ENCODE measurements around the gene SCMH1.
"Not testable (repeated sequence)": the region's sequence is repeated elsewhere in the genome, so short reads cannot be mapped to it uniquely, and the experiment has no call there.

The SCMH1 gene

GRCh38 chr1:41246568-41246967 lies 4.5 kb upstream of the SCMH1 start:
- DNase-seq: no peak

DNA sequence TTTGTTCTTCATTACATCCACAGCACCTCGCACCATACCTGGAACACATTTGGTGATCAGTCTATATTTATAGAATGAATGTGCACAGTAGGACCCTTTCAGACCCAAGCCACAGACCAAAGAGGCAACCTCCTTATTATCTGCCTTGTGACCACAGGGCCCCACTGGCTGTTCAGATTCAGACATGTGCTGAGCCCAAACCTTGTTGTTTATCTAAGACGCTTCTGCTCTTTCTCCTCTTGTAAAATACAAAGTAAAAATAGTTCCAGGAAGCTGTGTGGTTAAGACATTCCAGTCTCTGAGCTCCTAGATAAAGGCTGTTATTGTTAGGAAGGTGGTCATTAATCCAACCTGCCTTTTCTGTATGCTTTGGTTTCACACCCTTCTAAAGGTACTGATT lies 3.6 kb upstream of the SCMH1 start:
- no peak for DNase-seq

GRCh38 chr1:41243079-41243385 lies 926 bp upstream of the SCMH1 start:
- no peak for DNase-seq

GRCh38 chr1:41242342-41243078 lies 404 bp upstream of the SCMH1 start:
- DNase-seq: peak; percentile 78

- peak; percentile 37 for DNase-seq
These were observed 755 bp downstream of the SCMH1 start for GRCh38 chr1:41241354-41241748.

DNA sequence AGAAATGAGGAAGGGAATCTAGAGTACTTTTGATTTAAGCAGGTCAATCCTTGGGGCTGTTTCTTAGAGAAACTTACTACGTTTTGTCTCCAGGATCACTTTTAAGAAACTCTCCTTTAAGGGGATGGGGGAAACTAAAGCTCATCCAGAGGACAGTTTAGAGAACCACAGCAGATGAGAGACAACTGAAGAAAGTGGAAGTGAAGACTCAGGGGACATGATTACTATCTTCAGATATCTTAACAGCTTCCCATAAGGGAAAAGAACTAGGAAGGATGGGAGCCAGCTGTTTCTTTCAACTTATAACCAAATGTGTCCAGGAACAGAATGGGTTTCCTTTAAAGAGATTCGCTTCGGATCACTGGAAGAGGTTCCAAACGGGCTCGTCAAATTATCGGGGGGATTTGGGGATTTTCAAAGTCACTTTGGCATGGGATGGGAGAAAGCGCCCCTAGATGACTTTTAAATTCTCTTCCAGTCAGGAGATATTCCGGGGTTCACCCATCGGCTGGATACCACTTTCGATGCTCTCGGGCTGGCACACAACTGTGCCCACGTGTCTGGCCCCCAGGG lies 1.2 kb downstream of the SCMH1 start:
- DNase-seq: no peak

DNA sequence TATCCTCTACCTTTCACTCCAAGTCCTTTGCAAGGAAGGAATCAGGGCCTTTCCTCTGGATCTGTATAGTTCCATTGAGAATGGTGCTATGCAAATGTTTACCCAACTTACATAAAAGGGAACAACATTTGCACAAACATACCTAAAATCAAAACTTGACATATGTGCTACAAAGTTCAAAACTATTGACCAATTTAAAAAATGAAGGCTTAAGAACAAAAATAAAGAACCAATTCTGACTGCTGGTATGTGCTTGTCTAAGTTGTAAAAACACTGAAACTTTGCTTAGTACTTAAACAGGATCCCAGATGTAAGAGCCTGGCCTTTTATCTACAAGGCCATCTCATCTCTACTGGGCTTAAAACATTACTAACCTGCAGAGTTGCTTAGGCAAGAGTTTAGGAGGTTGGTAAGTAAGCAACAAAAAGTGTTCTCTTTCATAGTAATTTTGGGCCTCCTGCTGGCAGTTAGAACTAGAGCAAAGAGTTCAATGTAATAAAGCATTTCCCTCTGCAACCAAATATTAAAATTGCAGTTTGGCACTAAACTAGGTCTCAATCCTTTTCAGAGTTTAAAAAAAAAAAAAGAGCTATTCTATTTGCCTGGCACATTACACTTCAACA lies 2.0 kb downstream of the SCMH1 start:
- DNase-seq: no peak

DNA sequence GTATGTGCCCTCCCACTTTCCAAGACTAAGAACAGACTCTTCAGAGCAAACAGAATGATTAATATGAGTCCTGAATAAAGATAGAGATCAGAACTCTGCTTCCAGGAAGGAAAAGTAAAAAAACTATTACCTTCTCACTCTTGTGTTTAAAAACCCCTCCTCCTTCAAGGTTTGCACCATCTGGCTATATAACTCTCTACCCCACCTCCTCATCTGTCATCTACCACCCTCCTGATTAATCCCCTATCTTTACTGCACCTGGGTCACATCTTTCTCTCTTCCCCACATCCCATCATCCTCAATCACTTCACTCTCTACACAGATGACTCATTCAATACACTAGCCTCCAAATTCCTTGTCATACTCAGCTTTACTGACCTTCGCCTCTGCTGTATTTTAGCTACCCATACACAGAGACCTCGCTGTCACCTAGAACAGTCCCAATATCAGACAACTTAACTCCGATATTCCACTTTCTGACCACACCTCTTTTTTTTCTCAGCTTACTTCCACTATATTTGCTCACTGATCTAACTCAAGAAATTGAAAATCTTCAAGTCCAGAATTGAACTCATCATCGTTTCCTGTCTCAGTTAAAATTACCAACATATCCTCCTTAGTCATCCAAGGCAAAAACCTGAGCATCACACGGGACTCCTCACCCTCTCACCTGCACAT lies 3.7 kb downstream of the SCMH1 start:
- DNase-seq: no peak

- no peak for DNase-seq
These were observed 5.3 kb downstream of the SCMH1 start for GRCh38 chr1:41236781-41237180.

DNA sequence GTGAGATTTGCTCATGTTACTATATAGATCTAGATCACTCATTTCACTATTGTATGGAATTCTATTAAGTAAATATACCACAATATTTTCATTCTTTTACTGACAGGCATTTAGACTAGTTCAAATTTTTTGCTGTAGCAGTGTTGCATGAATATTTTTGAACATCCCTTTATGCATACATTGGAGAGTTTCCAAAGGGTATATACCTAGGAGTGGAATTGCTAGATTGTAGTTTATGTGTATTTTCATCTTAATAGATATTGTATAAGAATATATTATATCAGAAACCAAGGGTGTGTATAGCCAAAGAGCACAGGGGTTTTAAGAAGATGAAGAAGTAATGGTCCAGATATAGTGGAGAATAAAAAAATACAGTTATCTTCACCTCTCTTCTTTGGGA lies 6.2 kb downstream of the SCMH1 start:
- no peak for DNase-seq

DNA sequence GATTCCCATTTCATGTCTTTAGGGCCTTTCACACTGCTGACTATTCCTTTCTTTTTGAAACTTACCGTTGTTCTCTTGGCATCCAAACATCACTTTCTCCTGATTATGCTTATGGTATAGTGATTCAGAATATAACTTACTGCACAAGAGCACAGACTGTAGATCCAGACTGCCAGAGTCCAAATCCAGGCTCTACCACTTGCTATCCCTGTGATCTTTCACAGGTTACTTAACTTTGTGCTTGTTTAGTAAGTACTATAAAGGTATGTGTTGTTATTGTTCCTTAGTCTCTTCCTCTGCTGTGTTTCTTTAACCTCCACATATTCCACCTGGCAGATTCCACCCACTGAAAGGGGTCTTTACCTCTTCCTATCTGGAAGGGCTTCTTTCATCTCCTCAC lies 8.4 kb downstream of the SCMH1 start:
- DNase-seq: no peak

DNA sequence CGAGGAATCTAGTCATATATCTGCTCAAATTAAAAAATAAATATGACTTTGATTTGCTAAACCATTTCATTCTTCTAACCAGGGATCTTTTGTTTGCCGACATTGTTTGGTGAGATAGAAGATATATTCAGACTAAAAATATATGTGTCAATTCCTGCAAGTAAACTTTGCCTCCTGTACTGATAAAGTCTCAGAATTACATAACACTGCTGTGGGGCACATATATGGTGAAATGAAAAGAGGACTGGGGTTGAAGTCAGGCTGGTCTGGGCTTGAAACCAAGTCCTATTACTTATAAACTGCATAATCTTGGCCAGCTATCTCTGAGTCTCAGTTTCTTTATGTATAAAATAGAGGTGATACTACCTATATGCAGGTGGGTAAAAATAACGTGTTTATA lies 9.8 kb downstream of the SCMH1 start:
- DNase-seq: no peak

DNA sequence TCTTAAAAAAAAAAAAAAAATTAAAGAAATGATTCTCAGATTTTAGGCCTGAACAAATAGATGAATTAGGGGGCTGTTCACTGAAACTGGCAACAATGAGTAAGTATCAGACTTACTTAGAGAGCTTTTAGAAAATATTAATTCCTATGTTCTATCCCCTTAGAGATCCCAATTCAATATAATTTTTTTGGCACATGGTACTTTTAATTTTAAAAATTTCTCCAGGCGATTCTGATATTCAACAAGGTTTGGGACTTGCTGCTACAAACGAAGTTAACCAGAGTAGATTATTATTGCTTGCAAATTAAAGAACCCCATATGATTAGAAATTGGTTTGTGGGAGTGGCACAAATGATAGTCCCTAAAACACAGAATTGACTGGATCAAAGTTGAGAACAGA lies 11.4 kb downstream of the SCMH1 start:
- DNase-seq: no peak

- DNase-seq: not testable (repeated sequence)
These were observed 12.9 kb downstream of the SCMH1 start for GRCh38 chr1:41229219-41229618.

- DNase-seq: no peak
These were observed 15.2 kb downstream of the SCMH1 start for GRCh38 chr1:41226815-41227434.

DNA sequence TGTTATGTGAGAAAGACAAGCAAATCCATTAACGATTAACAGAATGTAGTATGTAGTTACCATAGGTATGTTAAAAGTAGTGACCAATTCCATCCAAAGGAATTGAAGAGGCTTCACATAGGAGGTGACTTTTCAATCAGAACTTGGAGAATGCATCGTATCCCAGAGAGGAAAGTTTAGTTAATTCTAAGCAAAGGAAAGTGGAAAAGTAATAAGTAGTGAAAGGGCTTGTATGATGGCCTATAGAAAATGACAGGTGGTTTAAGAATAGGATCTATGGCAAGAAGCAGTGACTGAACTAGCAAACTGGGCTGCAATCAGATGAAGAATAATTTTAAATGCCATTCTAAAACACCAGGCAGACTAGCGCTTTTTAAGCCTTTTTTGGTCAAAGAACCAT lies 16.6 kb downstream of the SCMH1 start:
- DNase-seq: no peak

DNA sequence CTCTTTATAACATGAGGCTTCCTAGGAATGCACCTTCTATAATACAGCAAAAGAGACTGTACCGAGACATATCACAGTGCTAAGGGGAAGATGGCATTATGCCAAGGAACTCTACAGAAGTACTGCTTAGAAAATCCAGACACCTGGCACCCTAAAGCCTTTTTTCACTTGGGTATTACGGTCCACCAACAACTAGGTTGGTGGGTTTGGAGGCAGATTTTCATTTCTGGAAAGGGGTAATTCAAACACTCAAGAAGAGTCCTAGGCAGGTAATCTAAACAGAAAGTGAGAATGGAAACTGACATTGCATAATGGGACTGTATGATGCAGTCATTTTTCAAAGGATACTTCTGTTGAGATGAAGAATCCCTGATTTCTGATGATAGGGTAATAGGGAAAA lies 19.6 kb downstream of the SCMH1 start:
- DNase-seq: peak; percentile 23

DNA sequence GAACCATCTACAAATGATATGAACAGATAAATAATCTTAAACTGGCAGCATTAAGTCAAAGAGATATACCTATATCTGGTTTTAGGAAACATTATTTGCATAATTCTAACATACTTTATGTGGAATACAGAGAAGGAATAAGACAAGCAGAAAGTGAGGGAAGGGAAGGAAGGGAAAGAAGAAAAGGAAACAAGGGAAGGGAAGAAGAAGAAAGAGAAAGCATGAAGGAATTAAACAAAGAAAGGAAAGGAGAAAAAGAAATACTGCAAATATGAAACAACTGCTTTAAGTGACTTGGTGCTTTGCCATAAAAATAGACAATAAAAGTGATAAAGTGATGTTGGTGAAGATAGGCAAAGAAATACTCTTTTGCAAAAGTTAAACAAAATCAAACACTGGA lies 20.1 kb downstream of the SCMH1 start:
- no peak for DNase-seq

- DNase-seq: no peak
These were observed 24.0 kb downstream of the SCMH1 start for GRCh38 chr1:41218152-41218551.

GRCh38 chr1:41217441-41217840 lies 24.7 kb downstream of the SCMH1 start:
- DNase-seq: no peak

DNA sequence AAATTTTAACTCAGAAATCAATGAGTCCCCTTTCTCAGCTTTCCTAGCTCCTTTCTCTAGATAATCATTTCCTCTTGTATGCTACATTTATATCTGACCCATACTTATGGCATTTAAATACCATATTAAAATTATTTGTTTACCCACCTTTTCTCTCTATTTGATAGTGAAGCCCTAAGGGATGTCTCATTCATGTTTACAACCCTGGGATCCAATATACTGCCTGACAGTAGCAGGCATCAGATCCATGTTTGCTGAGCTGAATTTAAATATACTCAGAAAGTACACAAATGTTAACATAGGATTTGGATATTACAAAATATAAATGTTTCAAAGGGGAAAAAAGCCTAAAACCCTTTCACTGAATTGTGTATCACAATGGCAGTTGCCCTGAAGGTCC lies 26.5 kb downstream of the SCMH1 start:
- DNase-seq: no peak

DNA sequence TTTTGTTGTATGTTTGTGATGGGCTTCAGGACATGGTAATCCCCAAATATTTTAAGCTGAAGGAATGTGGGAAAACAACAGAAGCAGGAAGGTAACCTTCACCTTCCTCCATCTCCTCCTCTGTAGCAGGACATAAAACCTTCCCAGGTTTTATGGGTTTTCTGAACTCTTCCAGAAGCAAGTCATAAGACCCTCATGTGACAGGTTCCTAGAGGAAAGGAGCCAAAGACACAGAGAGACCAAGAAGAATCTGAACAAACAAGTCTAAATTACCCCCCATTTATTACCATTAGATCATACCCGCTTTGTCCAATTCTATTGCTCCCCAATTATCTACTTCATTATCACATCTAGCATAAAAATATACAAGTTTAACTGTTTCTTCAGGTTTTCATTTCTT lies 28.8 kb downstream of the SCMH1 start:
- no peak for DNase-seq

DNA sequence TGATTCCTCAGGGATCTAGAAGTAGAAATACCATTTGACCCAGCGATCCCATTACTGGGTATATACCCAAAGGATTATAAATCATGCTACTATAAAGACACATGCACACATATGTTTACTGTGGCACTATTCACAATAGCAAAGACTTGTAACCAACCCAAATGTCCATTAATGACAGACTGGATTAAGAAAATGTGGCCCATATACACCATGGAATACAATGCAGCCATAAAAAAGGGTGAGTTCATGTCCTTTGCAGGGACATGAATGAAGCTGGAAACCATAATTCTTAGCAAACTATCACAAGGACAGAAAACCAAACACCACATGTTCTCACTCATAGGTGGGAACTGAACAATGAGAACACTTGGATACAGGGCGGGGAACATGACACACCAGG lies 30.5 kb downstream of the SCMH1 start:
- DNase-seq: not testable (repeated sequence)

DNA sequence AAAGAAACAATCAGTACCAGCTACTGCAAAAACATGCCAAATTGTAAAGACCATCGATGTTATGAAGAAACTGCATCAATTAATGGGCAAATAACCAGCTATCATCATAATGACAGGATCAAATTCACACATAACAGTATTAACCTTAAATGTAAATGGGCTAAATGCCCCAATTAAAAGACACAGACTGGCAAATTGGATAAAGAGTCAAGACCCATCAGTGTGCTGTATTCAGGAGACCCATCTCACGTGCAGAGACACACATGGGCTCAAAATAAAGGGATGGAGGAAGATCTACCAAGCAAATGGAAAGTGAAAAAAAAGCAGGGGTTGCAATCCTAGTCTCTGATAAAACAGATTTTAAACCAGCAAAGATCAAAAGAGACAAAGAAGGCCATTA lies 35.1 kb downstream of the SCMH1 start:
- not testable (repeated sequence) for DNase-seq
